HepG2 (cell line): ENCODE measurements around the gene TATDN2.

Source experiments
- BRCA1 ChIP-seq: sonication (generic); formaldehyde crosslinking; IDR thresholded peaks from 2 replicates; pipeline ENCODE4 v1.4.0; 2020; ENCODE audit warnings: missing genetic modification reagents
- MYC ChIP-seq: sonication (generic); formaldehyde crosslinking; IDR thresholded peaks from 2 replicates; pipeline ENCODE4 v1.9.0; 2021; ENCODE audit warnings: missing genetic modification reagents, borderline replicate concordance
- NBN ChIP-seq: fragments of 450-650 bp; conservative IDR thresholded peaks from 2 replicates; pipeline ENCODE4 v1.6.1; 2017
- NRL ChIP-seq: sonication (generic); formaldehyde crosslinking; IDR thresholded peaks from 2 replicates; pipeline ENCODE4 v1.5.0; 2020; ENCODE audit warnings: missing genetic modification reagents, mild to moderate bottlenecking, moderate library complexity, borderline replicate concordance
- POLR2AphosphoS5 ChIP-seq: IDR thresholded peaks from 2 replicates; pipeline ENCODE4 v1.6.1; 2012; ENCODE audit warnings: low read depth, low read length
- SP1 ChIP-seq, 2 experiments: fragments of 450-650 bp in 1 of 2; sonication (generic) in 1 of 2; formaldehyde crosslinking in 1 of 2; IDR thresholded peaks; 2 replicates each; pipeline versions ENCODE4 v1.4.0 to v1.6.1; 2016 to 2020; ENCODE audit warnings: missing genetic modification reagents in 1 of 2
- ZNF709 ChIP-seq: sonication (generic); formaldehyde crosslinking; IDR thresholded peaks from 2 replicates; pipeline ENCODE4 v1.5.0; 2020; ENCODE audit warnings: mild to moderate bottlenecking, missing genetic modification reagents
- TF ChIP-seq, protein P1 (sequence below): sonication (generic); formaldehyde crosslinking; IDR thresholded peaks from 2 replicates; pipeline ENCODE4 v1.5.0; 2020; ENCODE audit warnings: mild to moderate bottlenecking, missing genetic modification reagents, moderate library complexity
- TF ChIP-seq, protein P2 (sequence below): sonication (generic); formaldehyde crosslinking; IDR thresholded peaks from 2 replicates; pipeline ENCODE4 v1.8.1; 2023; ENCODE audit warnings: missing genetic modification reagents, mild to moderate bottlenecking, borderline replicate concordance

GRCh38 chr3:10286133-10286524 lies 37.9 kb downstream of the TATDN2 start:
- TF ChIP-seq MYC (CRISPR knock-in tag) (no peak), SP1 (IDR thresholded peaks at IDR 0.05) (no peak), SP1 (CRISPR knock-in tag; IDR thresholded peaks at IDR 0.05) (no peak), BRCA1 (CRISPR knock-in tag) (no peak), NRL (CRISPR knock-in tag) (no peak), ZNF709 (CRISPR knock-in tag) (no peak), NBN (no peak), POLR2AphosphoS5 (no peak)
- TF ChIP-seq, protein P1, sequence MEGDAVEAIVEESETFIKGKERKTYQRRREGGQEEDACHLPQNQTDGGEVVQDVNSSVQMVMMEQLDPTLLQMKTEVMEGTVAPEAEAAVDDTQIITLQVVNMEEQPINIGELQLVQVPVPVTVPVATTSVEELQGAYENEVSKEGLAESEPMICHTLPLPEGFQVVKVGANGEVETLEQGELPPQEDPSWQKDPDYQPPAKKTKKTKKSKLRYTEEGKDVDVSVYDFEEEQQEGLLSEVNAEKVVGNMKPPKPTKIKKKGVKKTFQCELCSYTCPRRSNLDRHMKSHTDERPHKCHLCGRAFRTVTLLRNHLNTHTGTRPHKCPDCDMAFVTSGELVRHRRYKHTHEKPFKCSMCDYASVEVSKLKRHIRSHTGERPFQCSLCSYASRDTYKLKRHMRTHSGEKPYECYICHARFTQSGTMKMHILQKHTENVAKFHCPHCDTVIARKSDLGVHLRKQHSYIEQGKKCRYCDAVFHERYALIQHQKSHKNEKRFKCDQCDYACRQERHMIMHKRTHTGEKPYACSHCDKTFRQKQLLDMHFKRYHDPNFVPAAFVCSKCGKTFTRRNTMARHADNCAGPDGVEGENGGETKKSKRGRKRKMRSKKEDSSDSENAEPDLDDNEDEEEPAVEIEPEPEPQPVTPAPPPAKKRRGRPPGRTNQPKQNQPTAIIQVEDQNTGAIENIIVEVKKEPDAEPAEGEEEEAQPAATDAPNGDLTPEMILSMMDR (CRISPR knock-in tag): no peak
- TF ChIP-seq, protein P2, sequence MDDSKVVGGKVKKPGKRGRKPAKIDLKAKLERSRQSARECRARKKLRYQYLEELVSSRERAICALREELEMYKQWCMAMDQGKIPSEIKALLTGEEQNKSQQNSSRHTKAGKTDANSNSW (CRISPR knock-in tag): no peak
